Parathyroid adenoma (tissue), 2 donors: ENCODE results near the gene KCTD16.

ENCODE experiments used
- H2AFZ ChIP-seq: fragments of 300-600 bp; sonication (generic); one replicate; pipeline ENCODE4 v1.7.0; 2017; ENCODE audit warnings: antibody characterized with exemption, mild to moderate bottlenecking
- H3K27ac ChIP-seq: fragments of 300-600 bp; sonication (generic); one replicate; pipeline ENCODE4 v1.7.0; 2017
- H3K27me3 ChIP-seq: fragments of 300-600 bp; sonication (generic); one replicate; pipeline ENCODE4 v1.7.0; 2017; ENCODE audit warnings: low read length; ENCODE audit not compliant: control insufficient read depth, insufficient read depth
- H3K36me3 ChIP-seq: fragments of 300-600 bp; sonication (generic); one replicate; pipeline ENCODE4 v1.7.0; 2017; ENCODE audit warnings: low read length; ENCODE audit not compliant: control insufficient read depth, insufficient read depth
- H3K4me1 ChIP-seq: fragments of 300-600 bp; sonication (generic); one replicate; pipeline ENCODE4 v1.7.0; 2017; ENCODE audit warnings: control low read depth
- H3K4me2 ChIP-seq: fragments of 300-600 bp; sonication (generic); one replicate; pipeline ENCODE4 v1.7.0; 2017; ENCODE audit warnings: low read length
- H3K4me3 ChIP-seq: fragments of 300-600 bp; sonication (generic); one replicate; pipeline ENCODE4 v1.7.0; 2017; ENCODE audit warnings: low read depth, low read length
- H3K79me2 ChIP-seq: fragments of 300-600 bp; sonication (generic); one replicate; pipeline ENCODE4 v1.7.0; 2017; ENCODE audit warnings: control low read depth
- H3K9ac ChIP-seq: fragments of 300-600 bp; sonication (generic); one replicate; pipeline ENCODE4 v1.7.0; 2017; ENCODE audit warnings: mild to moderate bottlenecking
- H3K9me3 ChIP-seq: fragments of 300-600 bp; sonication (generic); one replicate; pipeline ENCODE4 v1.7.0; 2017; ENCODE audit warnings: low read length; ENCODE audit not compliant: control insufficient read depth
- CTCF ChIP-seq: fragments of 300-600 bp; sonication (generic); IDR thresholded peaks from one replicate; pipeline ENCODE4 v1.7.0; 2017; ENCODE audit warnings: antibody characterized with exemption, mild to moderate bottlenecking
- donor health status: primary hyperparathyroidism.

KCTD16 gene

GRCh38 chr5:144304688-144305087, 134.0 kb downstream of the KCTD16 start:
- no peaks in the 10 kb centered on the region for H3K27me3 ChIP-seq
- no peak for TF ChIP-seq CTCF
- H3K27ac ChIP-seq = no peak overlapping the region
- no peaks in the 10 kb centered on the region for H3K36me3 ChIP-seq
- H3K9ac ChIP-seq = no peak overlapping the region
- no peak overlapping the region for H3K4me2 ChIP-seq
- H2AFZ ChIP-seq = no peak overlapping the region
- no peaks in the 10 kb centered on the region for H3K9me3 ChIP-seq
- no peaks in the 10 kb centered on the region for H3K4me1 ChIP-seq
- no peaks in the 10 kb centered on the region for H3K79me2 ChIP-seq
- H3K4me3 ChIP-seq = no peak overlapping the region

- Histone ChIP-seq H3K79me2 (no peaks in the 10 kb centered on the region), H3K4me2 (no peak overlapping the region), H3K4me3 (no peak overlapping the region), H3K27me3 (no peaks in the 10 kb centered on the region), H2AFZ (no peak overlapping the region), H3K27ac (no peak overlapping the region), H3K36me3 (no peaks in the 10 kb centered on the region), H3K4me1 (no peaks in the 10 kb centered on the region), H3K9me3 (no peaks in the 10 kb centered on the region), H3K9ac (no peak overlapping the region)
- no peak for TF ChIP-seq CTCF
Measured at GRCh38 chr5:144307736-144308135, 137.1 kb downstream of the KCTD16 start.

DNA sequence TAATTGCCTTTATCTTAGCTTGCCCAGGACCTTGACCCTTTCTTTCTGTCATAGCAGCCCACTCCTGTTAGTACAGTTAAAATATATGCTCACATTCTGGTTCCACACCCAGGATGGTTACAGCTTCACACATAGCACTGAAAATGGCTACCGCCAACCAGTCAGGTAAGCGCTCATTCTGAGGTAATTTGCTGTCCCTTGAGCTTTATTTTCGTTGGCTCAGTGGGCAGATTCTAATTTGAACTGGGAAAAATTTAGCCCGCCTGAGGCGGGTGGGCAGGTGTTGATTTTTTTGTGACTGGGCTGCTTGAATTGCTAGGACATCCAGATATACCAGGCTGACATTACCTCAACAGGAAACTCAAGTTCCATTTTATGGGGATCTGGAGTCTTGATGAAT, 137.5 kb downstream of the KCTD16 start:
- Histone ChIP-seq H3K36me3 (no peaks in the 10 kb centered on the region), H3K4me3 (no peak overlapping the region), H3K4me1 (no peaks in the 10 kb centered on the region), H3K4me2 (no peak overlapping the region), H3K27ac (no peak overlapping the region), H3K9me3 (no peaks in the 10 kb centered on the region), H2AFZ (no peak overlapping the region), H3K9ac (no peak overlapping the region), H3K27me3 (no peaks in the 10 kb centered on the region), H3K79me2 (no peaks in the 10 kb centered on the region)
- no peak for TF ChIP-seq CTCF

DNA sequence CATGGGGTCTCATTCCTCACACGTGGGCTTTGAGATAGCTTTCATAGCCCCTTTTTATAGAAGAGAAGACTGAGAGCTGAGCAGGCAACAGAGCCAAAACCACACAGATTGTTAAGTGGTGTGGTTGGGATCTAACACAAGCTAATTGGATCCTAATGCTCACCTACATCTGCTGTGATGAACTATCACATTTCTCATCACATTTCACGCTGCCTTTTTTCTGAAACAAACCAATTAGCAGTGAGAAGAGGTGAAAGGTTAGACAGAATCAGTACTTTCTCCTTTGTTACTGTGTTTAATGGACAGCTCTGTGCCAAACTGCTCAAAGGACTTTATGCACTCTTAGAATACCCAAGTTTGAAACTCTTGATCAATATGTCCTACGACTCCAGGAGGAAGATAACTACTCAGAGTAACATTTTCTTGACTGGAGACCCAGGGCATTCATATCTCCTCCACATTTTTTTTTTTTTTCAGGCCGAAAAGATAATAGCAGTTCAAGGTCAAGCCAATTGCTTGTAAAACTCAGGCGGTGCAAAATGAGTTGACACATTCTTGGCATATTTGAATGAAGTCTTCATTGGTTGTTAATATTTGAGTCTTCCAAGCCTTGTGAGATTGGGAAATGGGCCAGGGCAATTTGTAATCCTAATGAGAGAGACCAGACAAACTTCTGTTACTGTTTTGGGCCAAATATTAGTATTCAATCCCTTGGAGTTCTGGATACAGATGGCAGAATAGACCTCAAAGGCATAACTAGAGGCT, 138.4 kb downstream of the KCTD16 start:
- Histone ChIP-seq H3K4me2 (no peak overlapping the region), H3K27ac (no peak overlapping the region), H2AFZ (no peak overlapping the region), H3K4me3 (no peak overlapping the region), H3K36me3 (no peaks in the 10 kb centered on the region), H3K27me3 (no peaks in the 10 kb centered on the region), H3K79me2 (no peaks in the 10 kb centered on the region), H3K9ac (no peak overlapping the region), H3K4me1 (no peaks in the 10 kb centered on the region), H3K9me3 (no peaks in the 10 kb centered on the region)
- TF ChIP-seq CTCF = no peak

GRCh38 chr5:144310621-144311020, 139.9 kb downstream of the KCTD16 start:
- Histone ChIP-seq H3K27me3 (no peaks in the 10 kb centered on the region), H3K4me1 (no peaks in the 10 kb centered on the region), H3K27ac (no peak overlapping the region), H3K36me3 (no peaks in the 10 kb centered on the region), H3K9ac (no peak overlapping the region), H3K4me2 (no peak overlapping the region), H2AFZ (no peak overlapping the region), H3K4me3 (no peak overlapping the region), H3K79me2 (no peaks in the 10 kb centered on the region), H3K9me3 (no peaks in the 10 kb centered on the region)
- TF ChIP-seq CTCF = no peak
